HG03571 (cell line): Measurements from ENCODE around the gene ELAVL2.
"Not testable (repeated sequence)": the region's sequence is repeated elsewhere in the genome, so short reads cannot be mapped to it uniquely, and the experiment has no call there.

Experiments used
- ATAC-seq: cut with Tn5 transposase; IDR thresholded peaks from one replicate; pipeline ENCODE4 v1.9.1; 2021; ENCODE audit not compliant: unreplicated experiment

ELAVL2 gene

GRCh38 chr9:23725279-23725946, 100.6 kb downstream of the ELAVL2 start:
- ATAC-seq, result no peak

GRCh38 chr9:23723672-23724071, 102.4 kb downstream of the ELAVL2 start:
- no peak for ATAC-seq

- not testable (repeated sequence) for ATAC-seq
Measured at GRCh38 chr9:23723048-23723447, 103.0 kb downstream of the ELAVL2 start.

- ATAC-seq, result no peak
Measured at GRCh38 chr9:23721466-23721865, 104.6 kb downstream of the ELAVL2 start.

- no peak for ATAC-seq
Measured at GRCh38 chr9:23717505-23717904, 108.5 kb downstream of the ELAVL2 start.

GRCh38 chr9:23707249-23707648, 118.8 kb downstream of the ELAVL2 start:
- ATAC-seq, result no peak

GRCh38 chr9:23702311-23702922, 123.6 kb downstream of the ELAVL2 start:
- ATAC-seq, result no peak

GRCh38 chr9:23701291-23701690, 124.7 kb downstream of the ELAVL2 start:
- ATAC-seq, result no peak

GRCh38 chr9:23700359-23700758, 125.7 kb downstream of the ELAVL2 start:
- ATAC-seq, result no peak

GRCh38 chr9:23698161-23698560, 127.9 kb downstream of the ELAVL2 start:
- no peak for ATAC-seq

- no peak for ATAC-seq
Measured at GRCh38 chr9:23695572-23695971, 130.5 kb downstream of the ELAVL2 start.

GRCh38 chr9:23693374-23693773, 132.7 kb downstream of the ELAVL2 start:
- ATAC-seq, result no peak

- ATAC-seq, result no peak
Measured at GRCh38 chr9:23686896-23687295, 139.1 kb downstream of the ELAVL2 start.

GRCh38 chr9:23686257-23686656, 139.8 kb downstream of the ELAVL2 start:
- ATAC-seq, result no peak

GRCh38 chr9:23683611-23684061, 142.4 kb downstream of the ELAVL2 start:
- no peak for ATAC-seq

- ATAC-seq, result no peak
Measured at GRCh38 chr9:23682891-23683431, 143.1 kb downstream of the ELAVL2 start.

GRCh38 chr9:23682352-23682751, 143.7 kb downstream of the ELAVL2 start:
- no peak for ATAC-seq

GRCh38 chr9:23677446-23677845, 148.6 kb downstream of the ELAVL2 start:
- ATAC-seq, result no peak

- ATAC-seq, result no peak
Measured at GRCh38 chr9:23674016-23674585, 151.9 kb downstream of the ELAVL2 start.

GRCh38 chr9:23672151-23672550, 153.9 kb downstream of the ELAVL2 start:
- ATAC-seq, result no peak

GRCh38 chr9:23669776-23670175, 156.3 kb downstream of the ELAVL2 start:
- ATAC-seq, result no peak

- ATAC-seq, result no peak
Measured at GRCh38 chr9:23665635-23666034, 160.4 kb downstream of the ELAVL2 start.
